OCI-LY7 (cell line): Measurements from ENCODE around the gene STPG4. TPM values are rescaled to one million over a fixed set of nuclear protein-coding genes. Genes with fewer than 3 reads are reported as not detected.

ENCODE experiments used
- BruUV-seq: library from RNA; stranded (reverse); fragments of 400-500 nt; replicated peaks from 2 replicates; lab custom pipeline; 2021; lab: Mats Ljungman, UMichigan
- CTCF ChIA-PET: fragments of 300-600 bp; sonication (Branson Sonifier 250); formaldehyde crosslinking; loops from one replicate; lab custom pipeline; 2022; ENCODE audit warnings: antibody characterized with exemption; ENCODE audit not compliant: unreplicated experiment; lab: Charles Lee
- POLR2A ChIA-PET: fragments of 300-600 bp; sonication (Branson Sonifier 250); formaldehyde crosslinking; loops from one replicate; lab custom pipeline; 2022; ENCODE audit warnings: antibody characterized with exemption; lab: Charles Lee
- DNase-seq: peaks from one replicate; pipeline ENCODE4 v3.0.0-alpha.2; 2015; ENCODE audit warnings: low spot score
- H2AFZ ChIP-seq: fragments of 200-600 bp; sonication (generic), shearing (Covaris generic); 2 replicates; pipeline ENCODE4 v1.6.1; 2014; ENCODE audit warnings: mild to moderate bottlenecking, antibody characterized with exemption, low read length, moderate library complexity
- H3K27ac ChIP-seq: fragments of 200-600 bp; sonication (generic); 2 replicates; pipeline ENCODE4 v1.5.1; 2014; ENCODE audit warnings: mixed run types, low read depth, mild to moderate bottlenecking, moderate library complexity, low read length, inconsistent platforms; ENCODE audit not compliant: poor library complexity, severe bottlenecking
- H3K36me3 ChIP-seq: fragments of 200-600 bp; sonication (generic); 2 replicates; pipeline ENCODE4 v1.6.1; 2014; ENCODE audit warnings: mild to moderate bottlenecking, antibody characterized with exemption, low read length, moderate library complexity, mixed read lengths; ENCODE audit not compliant: insufficient read depth
- H3K4me1 ChIP-seq: fragments of 200-600 bp; sonication (generic); 2 replicates; pipeline ENCODE4 v1.5.1; 2014; ENCODE audit warnings: mild to moderate bottlenecking, low read length; ENCODE audit not compliant: insufficient read depth, poor library complexity, severe bottlenecking
- H3K4me2 ChIP-seq: fragments of 200-600 bp; sonication (generic); 2 replicates; pipeline ENCODE4 v1.6.1; 2014; ENCODE audit warnings: mild to moderate bottlenecking, low read length
- H3K4me3 ChIP-seq: fragments of 200-600 bp; sonication (generic); 2 replicates; pipeline ENCODE4 v1.5.1; 2014; ENCODE audit warnings: mild to moderate bottlenecking, low read depth, low read length; ENCODE audit not compliant: poor library complexity, severe bottlenecking
- H3K79me2 ChIP-seq: fragments of 200-600 bp; sonication (generic); 2 replicates; pipeline ENCODE4 v1.6.1; 2016; ENCODE audit warnings: low read depth, mild to moderate bottlenecking, low read length, moderate library complexity, mixed read lengths; ENCODE audit not compliant: insufficient read depth
- H3K9me2 ChIP-seq: fragments of 200-600 bp; sonication (generic); 2 replicates; pipeline ENCODE4 v1.6.1; 2016; ENCODE audit warnings: mild to moderate bottlenecking, low read length, mixed read lengths; ENCODE audit not compliant: insufficient read depth
- H3K9me3 ChIP-seq: fragments of 200-600 bp; sonication (generic); 2 replicates; pipeline ENCODE4 v1.6.1; 2014; ENCODE audit warnings: mild to moderate bottlenecking, mixed run types, low read length, mixed read lengths
- H4K20me1 ChIP-seq: fragments of 200-600 bp; sonication (generic); 2 replicates; pipeline ENCODE4 v1.6.1; 2014; ENCODE audit warnings: mild to moderate bottlenecking, antibody characterized with exemption, low read length, moderate library complexity, mixed read lengths; ENCODE audit not compliant: insufficient read depth
- EZH2phosphoT487 ChIP-seq: fragments of 200-600 bp; sonication (generic); IDR thresholded peaks from 2 replicates; pipeline ENCODE4 v1.6.1; 2018; ENCODE audit warnings: low read depth, borderline replicate concordance, mild to moderate bottlenecking, mixed run types, antibody characterized with exemption, low read length, moderate library complexity, mixed read lengths
- intact Hi-C: fragments of 100-400 bp; cut with micrococcal nuclease; formaldehyde crosslinking; loops from one replicate; pipeline ENCODE4 v1.10.0; 2022; ENCODE audit not compliant: unreplicated experiment
- total RNA-seq, 2 experiments: library from RNA; depleted of rRNA in 1 of 2; stranded (reverse); fragments of >200 nt in 1 of 2; shearing (Covaris generic) in 1 of 2; gene quantifications; 2 replicates each; pipeline ENCODE4 v1.2.3, GENCODE V29; 2014 to 2022
- TF ChIP-seq, protein P1 (sequence below): fragments of 200-600 bp; sonication (generic); conservative IDR thresholded peaks from 2 replicates; pipeline ENCODE4 v1.5.1; 2014; ENCODE audit warnings: mild to moderate bottlenecking, antibody characterized with exemption, low read length, moderate library complexity, mixed read lengths

STPG4 gene
- total RNA-seq, 2 experiments from 2014 or later: 0.68 TPM; not detected in 1

GRCh38 chr2:47095349-47096020 lies 59.6 kb downstream of the STPG4 start:
- ChIA-PET CTCF (no interaction called here), POLR2A (no interaction called here)
- H2AFZ ChIP-seq: no peak overlapping the region
- no peak overlapping the region for H3K27ac ChIP-seq
- BruUV-seq: no TSS peak
- TF ChIP-seq, protein P1, sequence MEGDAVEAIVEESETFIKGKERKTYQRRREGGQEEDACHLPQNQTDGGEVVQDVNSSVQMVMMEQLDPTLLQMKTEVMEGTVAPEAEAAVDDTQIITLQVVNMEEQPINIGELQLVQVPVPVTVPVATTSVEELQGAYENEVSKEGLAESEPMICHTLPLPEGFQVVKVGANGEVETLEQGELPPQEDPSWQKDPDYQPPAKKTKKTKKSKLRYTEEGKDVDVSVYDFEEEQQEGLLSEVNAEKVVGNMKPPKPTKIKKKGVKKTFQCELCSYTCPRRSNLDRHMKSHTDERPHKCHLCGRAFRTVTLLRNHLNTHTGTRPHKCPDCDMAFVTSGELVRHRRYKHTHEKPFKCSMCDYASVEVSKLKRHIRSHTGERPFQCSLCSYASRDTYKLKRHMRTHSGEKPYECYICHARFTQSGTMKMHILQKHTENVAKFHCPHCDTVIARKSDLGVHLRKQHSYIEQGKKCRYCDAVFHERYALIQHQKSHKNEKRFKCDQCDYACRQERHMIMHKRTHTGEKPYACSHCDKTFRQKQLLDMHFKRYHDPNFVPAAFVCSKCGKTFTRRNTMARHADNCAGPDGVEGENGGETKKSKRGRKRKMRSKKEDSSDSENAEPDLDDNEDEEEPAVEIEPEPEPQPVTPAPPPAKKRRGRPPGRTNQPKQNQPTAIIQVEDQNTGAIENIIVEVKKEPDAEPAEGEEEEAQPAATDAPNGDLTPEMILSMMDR: no peak
- TF ChIP-seq EZH2phosphoT487: no peak
- intact Hi-C loops: no loop called here
- no peaks in the 10 kb centered on the region for H3K9me3 ChIP-seq
- DNase-seq: no peak
- H3K36me3 ChIP-seq: no peaks in the 10 kb centered on the region
- no peak overlapping the region for H3K4me3 ChIP-seq
- no peak overlapping the region for H3K4me2 ChIP-seq
- no peaks in the 10 kb centered on the region for H4K20me1 ChIP-seq
- H3K79me2 ChIP-seq: no peaks in the 10 kb centered on the region
- H3K4me1 ChIP-seq: no peaks in the 10 kb centered on the region
- no peaks in the 10 kb centered on the region for H3K9me2 ChIP-seq

GRCh38 chr2:47094511-47095142 lies 60.5 kb downstream of the STPG4 start:
- H4K20me1 ChIP-seq: no peaks in the 10 kb centered on the region
- no TSS peak for BruUV-seq
- intact Hi-C loops: no loop called here
- H3K79me2 ChIP-seq: no peaks in the 10 kb centered on the region
- no peak overlapping the region for H2AFZ ChIP-seq
- no peak overlapping the region for H3K4me2 ChIP-seq
- H3K36me3 ChIP-seq: no peaks in the 10 kb centered on the region
- ChIA-PET POLR2A (interaction anchor here (0.8 kb wide), 1 partner anchor 9 kb away, joined by 4 read pairs; no protein-coding TSS in a partner anchor), CTCF (no interaction called here)
- no peaks in the 10 kb centered on the region for H3K9me2 ChIP-seq
- no peak overlapping the region for H3K4me3 ChIP-seq
- TF ChIP-seq, protein P1: no peak
- TF ChIP-seq EZH2phosphoT487: no peak
- H3K4me1 ChIP-seq: no peaks in the 10 kb centered on the region
- DNase-seq: no peak
- no peak overlapping the region for H3K27ac ChIP-seq
- H3K9me3 ChIP-seq: no peaks in the 10 kb centered on the region

DNA sequence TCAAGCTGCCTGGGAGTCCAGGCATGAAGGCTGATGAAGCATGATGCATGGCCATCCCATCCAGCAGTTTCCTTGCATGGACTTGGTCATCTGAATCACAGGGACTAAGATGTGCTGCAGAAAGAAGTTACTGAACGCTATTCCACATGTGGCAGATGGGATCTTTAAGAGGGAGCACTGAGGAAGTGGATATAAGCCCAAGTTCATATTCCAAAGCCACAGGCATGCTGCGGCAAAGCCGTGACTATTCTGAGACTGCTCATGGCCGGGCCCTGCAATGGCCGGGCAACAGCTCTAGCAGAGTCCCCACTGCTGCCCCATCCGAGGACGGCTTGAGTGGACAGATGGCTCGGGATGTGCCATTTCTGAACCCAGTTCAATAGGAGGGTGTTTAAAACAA lies 61.5 kb downstream of the STPG4 start:
- Histone ChIP-seq H2AFZ (no peak overlapping the region), H3K9me2 (no peaks in the 10 kb centered on the region), H3K27ac (no peak overlapping the region), H3K4me1 (no peaks in the 10 kb centered on the region), H3K79me2 (no peaks in the 10 kb centered on the region), H3K36me3 (no peaks in the 10 kb centered on the region), H4K20me1 (no peaks in the 10 kb centered on the region), H3K4me2 (no peak overlapping the region), H3K4me3 (no peak overlapping the region), H3K9me3 (no peaks in the 10 kb centered on the region)
- intact Hi-C loops: no loop called here
- ChIA-PET POLR2A (interaction anchor here (0.8 kb wide), 1 partner anchor 8 kb away, joined by 4 read pairs; no protein-coding TSS in a partner anchor), CTCF (no interaction called here)
- DNase-seq: no peak
- no TSS peak for BruUV-seq
- TF ChIP-seq, protein P1: no peak
- no peak for TF ChIP-seq EZH2phosphoT487
